ENCODE results near the gene KIAA0586.
A peak's percentile ranks its signal among the peaks of the same experiment; 100 is the strongest.
"Not testable (repeated sequence)": the region's sequence is repeated elsewhere in the genome, so short reads cannot be mapped to it uniquely, and the experiment has no call there.

KIAA0586 gene

GRCh38 chr14:58553959-58554358, 126.4 kb downstream of the KIAA0586 start:
- no peak for DNase-seq

GRCh38 chr14:58555647-58556046, 128.1 kb downstream of the KIAA0586 start:
- DNase-seq: no peak

GRCh38 chr14:58557242-58557641, 129.7 kb downstream of the KIAA0586 start:
- no peak for DNase-seq

- DNase-seq: no peak
Observed at GRCh38 chr14:58560208-58560607, 132.7 kb downstream of the KIAA0586 start.

GRCh38 chr14:58562141-58562540, 134.6 kb downstream of the KIAA0586 start:
- no peak for DNase-seq

- no peak for DNase-seq
Observed at GRCh38 chr14:58563978-58564377, 136.5 kb downstream of the KIAA0586 start.

GRCh38 chr14:58565832-58566231, 138.3 kb downstream of the KIAA0586 start:
- DNase-seq: no peak

- DNase-seq: no peak
Observed at GRCh38 chr14:58566979-58567378, 139.5 kb downstream of the KIAA0586 start.

GRCh38 chr14:58568322-58568721, 140.8 kb downstream of the KIAA0586 start:
- no peak for DNase-seq

- no peak for DNase-seq
Observed at GRCh38 chr14:58571256-58571655, 143.7 kb downstream of the KIAA0586 start.

GRCh38 chr14:58571769-58572472, 144.4 kb downstream of the KIAA0586 start:
- peak in 1 of 2 donors; percentile 2 for DNase-seq

GRCh38 chr14:58572473-58572853, 144.9 kb downstream of the KIAA0586 start:
- no peak for DNase-seq

GRCh38 chr14:58572863-58573262, 145.3 kb downstream of the KIAA0586 start:
- DNase-seq: no peak

GRCh38 chr14:58574623-58575022, 147.1 kb downstream of the KIAA0586 start:
- no peak for DNase-seq

- DNase-seq: no peak
Observed at GRCh38 chr14:58575956-58576355, 148.4 kb downstream of the KIAA0586 start.

- not testable (repeated sequence) for DNase-seq
Observed at GRCh38 chr14:58580035-58580434, 152.5 kb downstream of the KIAA0586 start.

- DNase-seq: not testable (repeated sequence)
Observed at GRCh38 chr14:58581389-58581788, 153.9 kb downstream of the KIAA0586 start.

- no peak for DNase-seq
Observed at GRCh38 chr14:58584383-58584782, 156.9 kb downstream of the KIAA0586 start.

GRCh38 chr14:58587271-58587670, 159.8 kb downstream of the KIAA0586 start:
- no peak for DNase-seq

- DNase-seq: not testable (repeated sequence)
Observed at GRCh38 chr14:58588321-58588720, 160.8 kb downstream of the KIAA0586 start.

GRCh38 chr14:58593977-58594376, 166.5 kb downstream of the KIAA0586 start:
- no peak for DNase-seq

GRCh38 chr14:58597041-58597440, 169.5 kb downstream of the KIAA0586 start:
- no peak for DNase-seq

GRCh38 chr14:58598028-58598803, 170.7 kb downstream of the KIAA0586 start:
- peak in 1 of 2 donors; percentile 19 for DNase-seq

- DNase-seq: no peak
Observed at GRCh38 chr14:58598804-58599525, 171.4 kb downstream of the KIAA0586 start.

Data from CD4-positive, alpha-beta T cell treated with Interleukin-1 beta for 1 hour (primary cell).